Stimulated activated CD8-positive, alpha-beta memory T cell treated with anti-CD3 and anti-CD28 coated beads, Interleukin-12 subunit alpha, Interleukin-12 subunit beta, amount 100 ng/mL, for 24 hours (primary cell): ENCODE measurements around the gene HPCAL1.

ENCODE experiments used
- DNase-seq: peaks from one replicate; pipeline ENCODE4 v3.0.0-alpha.2; 2020; ENCODE audit errors: extremely low read depth

HPCAL1 gene

DNA sequence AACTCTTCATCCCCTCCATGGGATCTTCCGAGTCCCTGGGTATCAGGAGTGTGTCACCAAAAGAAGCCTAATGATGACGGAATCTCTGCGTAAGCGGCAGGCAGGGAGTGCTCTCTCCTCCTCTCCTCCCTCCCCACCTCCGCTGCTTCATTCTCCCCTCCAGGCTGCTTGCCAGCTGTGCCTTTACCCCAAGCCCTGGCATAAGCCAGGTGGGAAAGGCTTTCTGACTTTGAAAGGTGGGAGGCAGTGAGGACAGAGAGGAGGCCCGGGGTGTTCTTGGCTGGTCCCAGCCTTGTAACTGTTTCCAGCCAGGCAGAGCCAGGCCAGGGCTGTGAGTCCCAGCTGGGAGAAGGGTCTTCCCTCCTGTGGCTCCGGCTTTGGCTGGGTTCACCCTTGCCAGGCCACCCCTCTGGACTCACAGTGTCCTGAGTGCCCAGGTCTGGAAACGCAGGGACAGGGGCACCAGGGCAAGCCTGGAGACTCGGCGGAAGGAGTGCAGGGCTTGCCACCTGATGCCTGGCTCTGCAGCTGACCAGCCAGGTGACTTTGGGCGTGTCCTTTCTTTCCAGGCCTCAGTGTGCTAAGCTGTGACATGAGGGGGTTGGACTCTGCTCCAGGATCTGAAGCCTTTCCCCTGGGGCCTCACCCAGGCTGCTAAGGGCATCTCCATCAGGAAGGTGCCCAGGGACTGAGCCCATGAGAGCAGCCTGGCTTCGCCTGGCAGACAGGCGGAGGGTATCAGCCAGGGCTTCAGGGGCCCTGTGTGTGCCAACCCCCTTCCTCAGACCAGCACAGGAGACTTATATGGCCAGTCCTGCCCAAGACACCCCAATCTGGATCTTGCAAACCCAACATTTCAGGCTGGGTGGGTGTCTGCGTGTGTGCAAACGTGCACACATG lies 32.7 kb upstream of the HPCAL1 start:
- DNase-seq: no peak

DNA sequence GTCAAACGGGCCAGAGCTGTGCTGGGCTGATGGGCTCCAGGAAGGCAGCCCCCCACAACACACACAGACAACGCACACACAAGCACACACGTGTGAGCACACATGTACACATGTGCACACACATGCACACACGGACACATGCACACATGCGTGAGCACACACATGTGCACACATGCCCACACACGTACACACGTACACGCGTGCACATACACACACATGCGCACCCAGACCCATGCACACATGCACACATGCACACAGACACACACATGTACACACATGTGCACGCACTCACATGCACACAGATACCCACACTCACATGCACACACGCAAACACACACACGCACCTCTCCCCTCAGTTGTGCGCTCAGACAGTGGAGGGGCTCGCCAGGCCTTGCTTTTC lies 31.2 kb upstream of the HPCAL1 start:
- DNase-seq: no peak

DNA sequence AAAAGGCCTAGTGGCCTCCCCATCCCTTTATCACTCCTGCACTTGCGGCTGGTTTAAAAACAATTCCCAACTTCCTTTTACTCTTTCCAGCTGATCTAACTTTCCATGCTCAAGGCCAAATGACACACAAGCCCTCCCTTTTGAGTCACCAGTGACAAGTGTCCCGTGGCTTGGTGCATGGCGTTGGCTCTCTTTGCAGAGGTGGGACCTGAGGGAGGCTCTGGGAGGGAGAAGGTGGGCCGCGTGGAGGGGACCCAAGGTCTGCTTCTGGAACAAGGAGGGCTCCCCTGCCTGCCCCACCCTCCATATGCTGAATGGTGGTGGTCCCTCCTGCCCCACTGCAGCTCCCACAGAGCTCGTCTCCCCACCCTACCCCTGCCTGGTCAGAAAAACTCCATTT lies 30.8 kb upstream of the HPCAL1 start:
- no peak for DNase-seq

DNA sequence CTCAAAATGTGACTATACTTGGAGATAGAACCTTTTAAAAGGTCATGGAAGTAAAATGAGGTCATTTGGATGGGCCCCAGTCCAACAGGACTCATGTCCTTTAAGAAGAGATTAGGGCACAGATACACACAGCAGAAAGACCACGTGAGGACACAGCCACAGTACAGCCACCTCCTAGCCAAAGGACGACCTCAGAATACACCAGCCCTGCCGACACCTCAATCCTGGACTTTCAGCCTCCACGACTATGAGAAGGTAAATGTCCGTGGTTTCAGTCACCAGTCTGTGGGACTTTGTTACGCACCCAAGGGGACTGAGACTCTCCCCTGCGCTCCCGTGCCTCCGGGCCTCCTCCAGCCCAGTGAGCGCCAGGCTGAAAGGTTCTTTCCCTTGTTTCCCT lies 30.2 kb upstream of the HPCAL1 start:
- DNase-seq: no peak

DNA sequence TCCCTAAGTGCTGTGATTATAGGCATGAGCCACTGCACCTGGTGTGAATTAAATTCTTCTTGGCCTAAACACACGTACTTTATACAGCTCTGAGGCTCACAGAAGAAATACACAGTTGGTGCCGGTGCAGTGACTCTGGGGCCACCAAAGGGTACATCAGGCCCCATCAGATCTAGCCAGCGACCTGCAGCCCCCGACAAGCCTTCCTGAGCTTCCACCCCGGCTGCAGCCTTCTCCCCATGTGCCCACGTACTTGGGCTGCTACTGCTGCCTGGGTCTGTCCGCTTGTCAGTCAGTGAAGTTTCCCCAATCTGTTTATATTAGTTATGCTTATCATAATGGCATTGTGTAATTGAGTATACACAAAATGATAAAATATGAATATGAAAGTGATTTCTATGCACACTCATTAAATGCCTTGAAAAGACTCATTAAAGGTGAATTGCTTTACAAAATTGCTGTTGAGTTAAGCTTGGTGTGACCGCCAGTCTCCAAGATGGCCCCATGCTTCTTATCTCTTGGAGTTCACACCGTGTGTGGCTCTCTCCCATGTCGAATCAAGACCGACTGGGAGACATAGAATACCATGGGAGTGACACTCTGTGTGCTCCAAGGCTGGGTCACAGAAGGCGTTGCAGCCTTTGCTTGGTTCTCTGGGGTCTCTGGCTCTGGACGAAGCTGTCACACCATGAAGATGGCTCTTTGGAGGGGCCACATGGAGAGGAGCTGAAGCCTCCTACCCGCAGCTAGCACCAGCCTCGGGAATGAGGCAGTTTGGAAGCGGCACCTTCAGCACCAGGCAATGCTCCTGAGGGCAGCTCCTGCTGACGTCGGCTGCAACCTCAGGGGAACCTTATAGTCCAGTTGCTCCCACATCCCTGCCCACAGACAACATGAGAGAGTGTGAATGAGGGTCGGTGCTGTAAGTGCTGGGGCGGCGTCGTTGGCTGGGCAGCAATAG lies 29.2 kb upstream of the HPCAL1 start:
- DNase-seq: no peak

DNA sequence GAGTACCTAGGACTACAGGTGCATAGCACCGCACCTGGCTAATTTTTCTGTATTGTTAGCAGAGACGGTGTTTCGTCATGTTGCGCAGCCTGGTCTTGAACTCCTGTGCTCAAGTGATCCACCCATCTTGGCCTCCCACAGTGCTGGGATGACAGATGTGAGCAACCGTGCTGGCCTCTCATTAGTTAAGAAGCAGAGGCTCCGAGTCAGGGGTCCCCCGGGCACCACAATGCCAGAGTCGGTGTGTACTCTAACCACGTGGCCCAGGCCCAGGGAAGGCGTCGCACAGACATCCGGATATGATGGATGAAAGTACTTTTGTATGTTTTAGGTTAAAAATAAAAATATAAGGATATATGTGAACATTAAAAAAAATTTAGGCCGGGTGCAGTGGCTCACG lies 28.3 kb upstream of the HPCAL1 start:
- DNase-seq: no peak

DNA sequence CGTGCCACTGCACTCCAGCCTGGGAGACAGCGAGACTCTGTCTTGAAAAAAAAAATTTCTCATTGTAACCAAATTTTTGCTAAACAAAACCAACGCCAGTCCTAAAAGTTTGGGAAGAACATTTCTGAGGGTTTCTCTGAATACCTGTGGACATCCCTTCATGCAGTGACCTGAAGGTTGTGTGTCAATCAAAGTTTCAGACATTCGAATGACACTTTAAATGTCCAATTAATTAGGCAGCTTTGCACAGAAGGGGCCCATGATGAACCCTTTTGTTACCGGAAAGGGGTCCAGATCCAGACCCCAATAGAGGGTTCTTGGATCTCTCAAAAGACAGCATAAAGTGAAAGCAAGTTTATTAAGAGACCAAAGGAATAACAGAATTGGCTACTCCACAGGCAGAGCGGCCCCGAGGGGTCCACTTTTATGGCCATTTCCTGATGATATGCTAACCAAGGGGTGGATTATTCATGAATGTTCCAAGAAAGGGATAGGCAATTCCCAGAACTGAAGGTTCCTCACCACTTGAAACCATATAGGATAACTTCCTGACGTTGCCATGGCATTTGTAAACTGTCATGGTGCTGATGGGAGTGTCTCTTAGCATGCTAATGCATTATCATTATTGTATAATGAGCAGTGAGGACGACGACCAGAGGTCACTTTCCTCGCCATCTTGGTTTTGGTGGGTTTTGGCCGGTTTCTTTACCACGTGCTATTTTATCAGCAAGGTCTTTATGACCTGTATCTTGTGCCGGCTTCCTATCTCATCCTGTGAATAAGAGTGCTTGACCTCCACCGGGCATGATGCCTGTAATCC lies 27.5 kb upstream of the HPCAL1 start:
- no peak for DNase-seq

DNA sequence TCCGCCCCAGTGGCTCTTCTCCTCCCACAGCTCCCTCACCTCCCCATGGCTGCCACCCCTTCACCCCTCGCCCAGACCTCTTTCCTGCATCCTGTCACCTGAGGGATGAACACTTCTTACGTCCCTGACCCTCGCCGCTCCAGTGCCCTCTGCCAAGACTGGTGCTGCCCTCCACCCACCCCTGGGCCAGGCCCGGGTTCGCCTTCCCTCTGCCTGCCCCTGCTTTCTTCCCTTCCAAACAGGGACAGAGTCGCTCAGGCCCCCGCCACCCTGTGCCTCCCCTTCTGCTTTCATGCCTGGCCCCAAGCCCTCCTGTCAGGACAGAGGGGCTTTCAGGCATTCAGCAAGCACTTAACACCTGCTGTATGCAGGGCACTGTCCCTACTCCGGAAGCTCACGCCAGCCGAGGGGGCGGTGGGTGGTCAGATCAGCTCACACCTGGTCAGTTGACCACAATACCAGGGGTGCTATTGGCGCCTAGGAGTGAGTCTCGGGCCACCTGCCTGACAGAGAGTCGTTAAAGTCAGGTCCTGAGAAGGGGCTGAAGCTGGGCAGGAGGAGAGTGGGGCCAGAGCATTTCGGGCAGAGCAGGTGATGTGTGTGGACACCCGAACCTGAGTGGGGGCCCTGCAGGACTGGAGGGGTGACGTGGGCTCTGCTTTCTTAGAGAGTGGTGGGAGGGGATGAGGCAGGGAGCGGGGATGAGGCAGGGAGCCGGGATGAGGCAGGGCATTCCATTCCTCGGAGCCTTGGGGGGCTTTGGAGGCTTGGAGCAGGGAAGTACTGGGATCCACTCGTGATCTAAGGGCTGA lies 26.0 kb upstream of the HPCAL1 start:
- DNase-seq: no peak

DNA sequence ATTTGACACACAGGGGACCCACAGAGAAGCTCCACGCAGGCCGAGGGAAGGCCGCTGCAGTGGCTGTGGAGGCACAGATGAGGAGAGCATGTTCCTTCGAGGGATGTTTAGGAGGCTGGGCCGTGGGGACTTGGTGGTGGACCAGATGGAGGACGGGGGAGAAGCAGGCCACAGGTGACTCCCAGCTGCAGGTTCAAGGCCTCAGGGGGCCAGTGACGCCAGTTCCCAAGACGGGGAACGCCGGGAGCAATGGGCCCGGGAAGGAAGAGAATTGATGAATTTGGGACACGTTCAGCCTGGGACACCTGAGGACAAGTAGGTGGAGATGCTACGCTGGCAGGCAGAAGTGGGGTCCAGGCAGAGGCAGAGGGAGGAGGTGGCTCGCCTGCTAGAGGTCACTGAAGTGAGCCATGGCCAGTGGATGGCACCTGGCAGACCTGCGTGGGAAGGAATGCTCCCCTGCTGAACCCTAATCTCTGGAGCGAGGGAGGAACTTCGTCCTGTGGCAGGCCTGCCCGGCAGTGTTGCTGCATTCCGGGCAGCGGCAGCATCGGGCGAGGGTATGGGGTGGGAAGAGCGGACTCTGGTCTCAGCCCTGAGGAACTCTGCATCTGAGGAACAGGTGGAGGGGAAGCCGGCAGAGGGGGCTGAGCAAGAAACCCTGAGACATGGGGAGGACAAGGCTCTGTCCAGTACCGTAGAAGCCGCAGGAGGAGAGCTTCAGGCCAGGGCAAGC lies 25.2 kb upstream of the HPCAL1 start:
- no peak for DNase-seq

DNA sequence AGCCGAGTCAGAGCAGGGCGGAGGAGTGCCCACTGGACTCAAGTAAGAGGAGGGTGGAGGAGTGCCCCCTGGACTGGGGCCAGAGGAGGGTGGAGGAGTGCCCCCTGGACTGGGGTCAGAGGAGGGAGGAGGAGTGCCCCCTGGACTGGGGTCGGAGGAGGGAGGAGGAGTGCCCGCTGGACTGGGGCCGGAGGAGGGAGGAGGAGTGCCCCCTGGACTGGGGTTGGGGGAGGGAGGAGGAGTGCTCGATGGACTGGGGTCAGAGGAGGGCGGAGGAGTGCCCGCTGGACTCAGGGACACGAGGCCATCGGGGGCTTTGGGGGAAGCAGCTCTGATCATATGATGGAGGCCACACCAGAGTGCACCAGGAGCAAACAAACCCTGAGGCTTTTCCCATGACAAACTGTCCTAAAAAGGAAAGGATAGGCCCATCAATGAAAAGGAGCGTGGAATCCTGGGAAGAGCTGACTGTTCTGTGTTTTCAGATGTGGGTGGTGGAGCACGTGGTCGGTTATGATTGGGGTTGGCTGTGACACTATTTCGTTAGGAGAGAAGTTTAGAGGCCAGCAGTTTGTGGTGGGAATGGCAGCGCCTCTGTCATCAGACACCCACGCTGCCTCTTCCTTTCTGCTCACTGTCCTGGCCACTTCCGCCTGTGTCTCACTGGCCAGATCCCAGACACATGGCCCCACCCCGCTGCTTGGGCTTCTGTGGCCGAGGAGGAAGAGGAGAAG lies 24.5 kb upstream of the HPCAL1 start:
- no peak for DNase-seq

DNA sequence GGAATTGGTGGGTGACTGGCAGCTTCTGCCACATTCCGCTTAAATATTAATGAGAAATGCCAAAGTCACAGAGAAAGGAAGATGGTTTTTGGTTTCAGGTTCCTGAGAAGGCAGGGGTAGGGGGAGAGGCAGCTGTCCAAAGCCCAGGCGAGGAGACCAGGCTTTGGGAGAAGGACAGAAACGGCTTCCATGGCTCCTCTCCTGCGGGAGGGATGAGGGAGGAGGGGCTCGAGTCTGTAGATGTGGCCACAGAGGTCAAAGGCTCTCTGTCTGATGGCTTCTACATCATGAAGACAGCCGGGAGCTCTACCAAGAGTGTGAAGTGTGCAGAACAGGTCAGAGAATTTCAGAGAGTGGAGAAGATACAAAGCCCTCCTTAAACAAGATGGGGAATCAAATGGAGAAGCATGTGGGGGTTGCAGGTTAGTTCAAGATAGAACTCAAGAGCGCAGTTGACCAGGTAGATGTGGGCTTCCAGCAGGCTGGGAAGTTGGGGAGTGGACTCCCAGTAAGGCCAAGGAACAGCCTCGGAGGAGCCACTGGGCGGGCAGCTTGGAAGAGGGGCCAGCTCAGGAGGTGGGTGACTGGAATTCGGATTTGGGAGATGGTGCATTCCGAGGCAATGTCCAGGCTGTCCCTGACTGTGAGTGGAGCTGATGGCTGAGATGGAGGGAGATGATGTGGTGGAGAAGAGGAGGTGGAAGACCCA lies 23.8 kb upstream of the HPCAL1 start:
- no peak for DNase-seq

DNA sequence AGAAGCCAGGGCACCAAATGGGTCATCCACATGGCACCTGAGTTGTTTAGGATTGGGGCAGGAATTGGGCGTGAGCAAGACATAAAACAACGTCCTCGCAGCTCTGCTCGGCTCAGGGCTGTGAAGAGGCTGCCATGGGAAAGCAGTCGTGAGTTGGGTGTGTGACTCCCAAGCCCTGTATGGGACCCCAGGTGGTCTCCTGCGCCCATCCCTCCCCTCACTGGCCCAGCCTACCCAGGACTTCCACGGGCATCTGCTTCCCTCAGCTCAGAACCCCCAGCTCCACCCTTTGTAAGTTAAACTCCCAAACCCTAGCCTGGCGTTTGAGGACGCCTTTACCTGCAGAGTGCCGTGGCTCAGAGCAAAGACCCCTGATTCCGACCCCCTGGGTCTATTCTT lies 23.2 kb upstream of the HPCAL1 start:
- DNase-seq: no peak

DNA sequence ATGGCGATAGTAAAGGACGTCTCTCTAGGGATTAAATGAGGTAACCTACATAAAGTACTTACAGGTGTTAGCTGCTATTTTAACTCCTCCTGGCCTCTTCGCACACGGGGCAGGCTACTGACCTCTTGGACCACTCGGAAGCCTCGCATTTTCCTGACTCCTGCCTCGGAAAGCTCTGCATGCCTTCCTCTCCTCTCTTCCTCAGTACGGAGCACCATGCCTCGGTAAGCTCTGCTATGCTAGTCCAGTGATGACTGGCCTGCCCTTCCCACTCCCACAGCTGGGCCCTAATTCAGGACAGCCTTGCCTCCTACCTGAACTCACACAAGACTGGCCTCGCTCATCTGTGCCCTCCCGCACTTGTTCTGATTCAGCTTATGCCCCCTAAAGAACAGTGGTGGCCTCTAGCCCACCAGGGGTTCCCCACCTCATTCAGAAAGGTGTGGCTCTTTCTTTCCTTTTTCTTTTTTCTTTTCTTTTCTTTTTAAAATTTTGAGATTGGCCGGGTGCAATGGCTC lies 22.7 kb upstream of the HPCAL1 start:
- no peak for DNase-seq

DNA sequence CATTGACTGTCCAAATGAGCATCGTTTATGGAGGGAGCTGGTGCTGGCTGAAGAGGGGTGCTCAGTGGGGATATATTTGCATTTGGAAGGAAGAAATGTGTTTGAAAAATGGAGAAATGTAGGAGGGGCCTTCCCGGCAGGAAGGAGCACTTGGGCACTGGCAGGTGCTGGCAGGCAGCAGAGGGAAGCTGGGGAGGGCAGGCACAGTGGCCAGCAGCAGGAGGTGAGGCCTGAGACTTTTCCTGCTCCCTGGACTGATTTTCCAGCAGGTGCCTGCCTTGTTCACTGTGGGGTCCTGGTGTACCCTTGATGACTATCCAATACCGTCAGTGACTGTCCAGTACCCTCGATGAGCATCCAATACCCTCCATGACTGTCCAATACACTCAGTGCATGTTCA lies 20.8 kb upstream of the HPCAL1 start:
- no peak for DNase-seq

DNA sequence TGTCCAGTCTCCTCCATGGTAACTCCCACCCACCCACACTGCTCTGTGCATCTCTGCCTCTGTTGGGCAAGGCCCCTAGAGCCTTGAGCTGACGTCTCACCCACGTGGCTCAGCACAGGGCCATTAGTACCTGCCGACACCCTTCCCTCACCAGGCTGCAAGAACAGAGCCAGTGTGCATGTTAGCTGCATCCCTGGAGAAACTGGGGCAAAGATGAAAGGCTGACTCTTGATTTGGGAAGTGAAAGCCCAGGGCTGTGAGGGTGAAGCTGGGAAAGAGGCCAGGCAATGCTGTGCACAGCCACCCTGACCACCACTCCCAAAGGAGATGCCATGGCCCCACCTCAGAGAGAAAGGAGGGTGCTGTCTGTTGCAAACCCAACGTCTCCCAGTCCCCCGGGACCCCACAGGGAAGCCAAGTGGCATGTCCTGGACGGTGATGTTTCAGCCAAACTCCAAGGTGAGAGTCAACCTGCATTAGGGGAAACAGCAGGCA lies 20.0 kb upstream of the HPCAL1 start:
- DNase-seq: no peak

DNA sequence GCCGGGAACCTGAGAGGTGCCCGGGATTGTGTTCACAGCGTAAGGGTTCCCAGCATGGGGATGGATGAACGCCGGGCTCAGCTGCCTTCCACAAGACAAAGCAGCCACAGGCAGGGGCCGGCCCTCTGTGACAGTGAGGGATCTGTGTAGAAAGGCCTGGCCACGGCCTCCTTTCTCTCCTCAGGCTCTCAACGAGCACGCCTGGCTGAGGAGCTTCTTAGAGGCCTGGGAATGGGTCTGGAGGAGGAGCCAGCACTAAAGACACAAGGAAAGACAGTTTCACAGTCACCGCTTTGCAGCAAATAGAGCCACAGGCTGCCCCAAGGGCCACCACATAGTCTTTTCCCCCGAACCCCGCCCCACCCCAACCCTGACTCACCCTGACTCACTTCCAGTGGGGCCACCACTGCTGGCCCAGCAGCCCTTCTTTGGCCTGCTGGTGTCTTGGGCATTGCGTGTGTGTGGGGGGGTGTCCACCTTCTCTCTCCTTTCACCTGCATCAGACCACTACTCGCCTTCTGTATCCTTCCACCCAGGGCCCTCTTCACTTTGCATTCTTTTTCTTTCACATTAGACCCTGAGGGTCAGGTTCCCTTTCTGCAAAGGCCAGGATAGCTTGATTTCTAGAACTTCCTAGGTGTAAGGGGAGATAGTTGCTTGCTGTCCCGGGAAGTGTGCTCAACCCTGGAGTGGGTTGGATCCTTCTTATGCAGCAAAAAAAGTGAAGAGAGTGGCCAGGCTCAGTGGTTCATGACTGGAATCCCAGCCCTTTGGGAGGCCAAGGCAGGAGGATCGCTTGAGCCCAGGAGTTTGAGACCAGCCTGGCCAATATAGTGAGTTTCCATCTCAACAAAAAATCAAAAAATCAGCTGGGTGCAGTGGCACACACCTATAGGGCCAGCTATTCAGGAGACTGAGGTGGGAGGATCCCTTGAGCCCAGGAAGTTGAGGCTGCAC lies 19.3 kb upstream of the HPCAL1 start:
- no peak for DNase-seq

DNA sequence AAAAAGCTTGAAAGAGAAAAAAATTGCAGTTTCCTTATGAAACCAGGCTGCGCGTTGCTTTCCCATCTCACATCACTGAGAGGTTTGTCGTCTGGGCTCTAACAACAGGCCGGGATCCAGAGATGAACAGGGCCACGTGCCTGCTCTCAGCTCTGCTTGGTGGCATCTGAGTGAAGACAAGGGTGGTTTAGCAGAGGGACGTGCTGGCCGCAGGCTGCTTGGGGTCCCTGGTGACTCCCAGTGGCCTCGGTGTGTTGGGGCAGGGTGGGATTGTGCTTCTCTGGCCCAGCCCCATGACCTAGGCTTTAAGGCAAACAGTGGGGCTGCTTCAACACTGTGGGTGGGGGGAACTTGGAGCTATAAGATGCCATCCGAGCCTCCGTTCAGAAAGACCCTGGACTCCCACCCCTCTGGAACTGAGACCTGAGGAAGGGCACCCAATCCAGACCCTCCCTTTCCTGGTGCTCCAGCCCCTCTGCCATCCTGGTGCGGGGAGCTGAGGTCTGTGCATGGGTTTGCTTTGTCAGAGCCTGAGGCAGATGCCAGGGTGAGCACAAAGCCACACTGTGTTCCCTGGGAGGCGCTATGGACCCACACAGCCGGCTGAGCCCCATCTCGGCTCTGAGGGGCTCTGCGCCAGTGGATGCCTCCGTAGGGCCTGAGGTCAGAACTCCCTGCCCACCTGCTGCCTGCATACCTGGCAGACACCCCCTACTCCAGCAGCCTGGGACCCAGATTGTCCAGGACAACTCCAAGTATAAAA lies 18.4 kb upstream of the HPCAL1 start:
- DNase-seq: no peak
